ENCODE results near the gene CCNT1.
"Not testable (repeated sequence)": the region's sequence is repeated elsewhere in the genome, so short reads cannot be mapped to it uniquely, and the experiment has no call there.

Gene CCNT1

GRCh38 chr12:48678551-48679185 is 37.8 kb downstream of the CCNT1 start:
- Histone ChIP-seq H3K9me3 (ENCODE audit: control insufficient read depth, low read length) (no peaks in the 10 kb centered on the region), H3K9ac (no peak overlapping the region), H3K36me3 (ENCODE audit: control insufficient read depth, insufficient read depth, low read length) (no peaks in the 10 kb centered on the region), H3K4me3 (ENCODE audit: low read depth, low read length) (no peak overlapping the region), H3K27ac (no peak overlapping the region), H3K79me2 (peaks cover 47% of the 10 kb centered on the region), H3K4me2 (ENCODE audit: low read length) (no peak overlapping the region), H3K4me1 (peaks cover 22% of the 10 kb centered on the region), H2AFZ (no peak overlapping the region), H3K27me3 (ENCODE audit: control insufficient read depth, insufficient read depth, low read length) (no peaks in the 10 kb centered on the region)
- TF ChIP-seq CTCF (IDR thresholded peaks at IDR 0.05): no peak

- Histone ChIP-seq H3K9me3 (ENCODE audit: control insufficient read depth, low read length) (no peaks in the 10 kb centered on the region), H3K4me1 (no peaks in the 10 kb centered on the region), H3K9ac (no peak overlapping the region), H3K4me2 (ENCODE audit: low read length) (no peak overlapping the region), H2AFZ (no peak overlapping the region), H3K27me3 (ENCODE audit: control insufficient read depth, insufficient read depth, low read length) (no peaks in the 10 kb centered on the region), H3K27ac (no peak overlapping the region), H3K79me2 (peaks cover 17% of the 10 kb centered on the region), H3K36me3 (ENCODE audit: control insufficient read depth, insufficient read depth, low read length) (no peaks in the 10 kb centered on the region), H3K4me3 (ENCODE audit: low read depth, low read length) (no peak overlapping the region)
- no peak for TF ChIP-seq CTCF (IDR thresholded peaks at IDR 0.05)
These were observed 45.2 kb downstream of the CCNT1 start for GRCh38 chr12:48671231-48671856.

- Histone ChIP-seq H3K4me1 (no peaks in the 10 kb centered on the region), H3K9ac (no peak overlapping the region)
These were observed 47.5 kb downstream of the CCNT1 start for GRCh38 chr12:48668996-48669395.

GRCh38 chr12:48659863-48660262 is 56.6 kb downstream of the CCNT1 start:
- Histone ChIP-seq H3K27me3 (ENCODE audit: control insufficient read depth, insufficient read depth, low read length) (no peaks in the 10 kb centered on the region), H2AFZ (no peak overlapping the region), H3K9me3 (ENCODE audit: control insufficient read depth, low read length) (no peaks in the 10 kb centered on the region), H3K79me2 (no peaks in the 10 kb centered on the region), H3K9ac (no peak overlapping the region), H3K4me2 (ENCODE audit: low read length) (no peak overlapping the region), H3K36me3 (ENCODE audit: control insufficient read depth, insufficient read depth, low read length) (no peaks in the 10 kb centered on the region), H3K4me1 (no peaks in the 10 kb centered on the region), H3K4me3 (ENCODE audit: low read depth, low read length) (no peak overlapping the region), H3K27ac (no peak overlapping the region)
- TF ChIP-seq CTCF (IDR thresholded peaks at IDR 0.05): no peak

More at GRCh38 chr12:48668996-48669395, 47.5 kb downstream of the CCNT1 start:
- Histone ChIP-seq H2AFZ (no peak overlapping the region), H3K4me2 (ENCODE audit: low read length) (no peak overlapping the region), H3K4me3 (ENCODE audit: low read depth, low read length) (no peak overlapping the region), H3K9me3 (ENCODE audit: control insufficient read depth, low read length) (no peaks in the 10 kb centered on the region), H3K36me3 (ENCODE audit: control insufficient read depth, insufficient read depth, low read length) (no peaks in the 10 kb centered on the region), H3K79me2 (peaks cover 13% of the 10 kb centered on the region), H3K27me3 (ENCODE audit: control insufficient read depth, insufficient read depth, low read length) (no peaks in the 10 kb centered on the region), H3K27ac (no peak overlapping the region)
- TF ChIP-seq CTCF (IDR thresholded peaks at IDR 0.05): no peak

GRCh38 chr12:48651681-48652080 is 64.8 kb downstream of the CCNT1 start:
- H3K36me3 ChIP-seq (ENCODE audit: control insufficient read depth, insufficient read depth, low read length): no peaks in the 10 kb centered on the region
- no peak overlapping the region for H3K4me2 ChIP-seq (ENCODE audit: low read length)
- H3K4me1 ChIP-seq: peaks cover 4% of the 10 kb centered on the region

GRCh38 chr12:48645354-48645753 is 71.2 kb downstream of the CCNT1 start:
- H3K4me3 ChIP-seq (ENCODE audit: low read depth, low read length); H2AFZ ChIP-seq; H3K36me3 ChIP-seq (ENCODE audit: control insufficient read depth, insufficient read depth, low read length); H3K79me2 ChIP-seq; H3K27ac ChIP-seq; H3K4me2 ChIP-seq (ENCODE audit: low read length); H3K9me3 ChIP-seq (ENCODE audit: control insufficient read depth, low read length); H3K27me3 ChIP-seq (ENCODE audit: control insufficient read depth, insufficient read depth, low read length); H3K9ac ChIP-seq; H3K4me1 ChIP-seq: not testable (repeated sequence)

More at GRCh38 chr12:48651681-48652080, 64.8 kb downstream of the CCNT1 start:
- Histone ChIP-seq H3K9me3 (ENCODE audit: control insufficient read depth, low read length) (no peaks in the 10 kb centered on the region), H3K27me3 (ENCODE audit: control insufficient read depth, insufficient read depth, low read length) (no peaks in the 10 kb centered on the region), H3K4me3 (ENCODE audit: low read depth, low read length) (no peak overlapping the region), H2AFZ (no peak overlapping the region), H3K79me2 (no peaks in the 10 kb centered on the region), H3K9ac (no peak overlapping the region), H3K27ac (no peak overlapping the region)
- TF ChIP-seq CTCF (IDR thresholded peaks at IDR 0.05): no peak

Data from parathyroid adenoma (tissue), 2 donors.